HG02840 (cell line): Measurements from ENCODE around the gene PCGF1.

Experiments used
- ATAC-seq: cut with Tn5 transposase; IDR thresholded peaks from one replicate; pipeline ENCODE4 v1.9.1; 2021; ENCODE audit warnings: mild to moderate bottlenecking, moderate library complexity, moderate number of reproducible peaks; ENCODE audit not compliant: unreplicated experiment, low FRiP score

The PCGF1 gene

DNA sequence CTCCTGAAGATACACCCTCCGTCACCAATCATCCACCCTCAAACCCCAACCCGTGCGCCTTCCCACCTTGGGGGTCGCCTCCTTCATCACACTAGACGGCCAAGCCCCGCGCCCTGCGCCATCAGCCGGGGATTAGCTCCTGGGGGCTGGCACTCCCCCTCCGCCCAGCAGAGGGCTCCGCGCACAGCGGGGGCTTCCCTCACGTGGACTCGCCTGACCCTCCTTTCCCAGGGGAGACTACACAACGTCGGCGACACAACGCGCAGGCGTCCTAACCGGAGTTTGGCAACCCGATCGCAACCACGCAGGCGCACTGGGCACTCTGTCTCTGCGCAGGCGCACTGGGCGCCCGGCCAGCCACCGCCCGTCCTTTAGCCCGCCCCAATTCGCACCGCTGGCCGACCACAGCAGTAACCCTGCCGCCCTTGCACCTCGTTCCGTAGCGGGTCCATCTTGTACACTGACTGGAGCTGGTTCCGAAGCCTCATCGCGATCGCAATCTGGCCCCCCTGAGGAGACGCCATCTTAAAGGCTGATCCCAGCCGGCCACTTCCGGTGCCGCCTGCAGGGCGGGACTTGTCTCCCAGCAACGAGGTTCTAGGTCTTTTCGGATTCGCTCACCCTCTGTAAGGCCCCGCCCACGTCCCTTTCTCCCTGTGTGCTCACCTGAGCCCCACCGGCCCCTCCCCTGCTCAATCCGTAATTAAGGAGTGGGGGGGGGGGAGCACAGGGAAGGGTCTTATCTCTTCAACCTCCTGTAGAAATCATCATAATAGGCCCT lies at the start of gene PCGF1:
Gene PCGF1 (minus strand): TSS at position 551 of the 781 bp plus-strand sequence. CDS start 27 bp downstream, at position 524.
- ATAC-seq, result peak; percentile 92

DNA sequence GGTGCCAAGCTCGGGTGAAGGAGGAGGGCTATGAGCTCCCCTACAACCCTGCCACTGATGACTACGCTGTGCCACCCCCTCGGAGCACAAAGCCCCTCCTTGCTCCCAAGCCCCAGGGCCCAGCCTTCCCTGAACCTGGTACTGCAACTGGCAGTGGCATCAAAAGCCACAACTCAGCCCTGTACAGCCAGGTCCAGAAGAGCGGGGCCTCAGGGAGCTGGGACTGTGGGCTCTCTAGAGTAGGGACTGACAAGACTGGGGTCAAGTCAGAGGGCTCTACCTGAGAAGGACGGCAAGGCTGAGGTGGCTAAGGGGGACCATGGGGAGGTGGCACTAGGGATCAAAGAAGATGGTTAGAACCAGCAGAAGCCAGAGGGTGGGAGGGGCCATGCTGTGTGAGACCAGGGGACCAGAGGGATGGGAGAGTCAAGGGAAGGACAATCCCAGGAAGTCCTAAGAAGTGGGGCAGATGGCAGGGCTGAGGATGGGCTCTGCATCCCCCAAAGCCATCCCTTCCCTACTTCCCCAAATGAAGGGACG lies 49.4 kb upstream of the PCGF1 start:
- no peak for ATAC-seq

DNA sequence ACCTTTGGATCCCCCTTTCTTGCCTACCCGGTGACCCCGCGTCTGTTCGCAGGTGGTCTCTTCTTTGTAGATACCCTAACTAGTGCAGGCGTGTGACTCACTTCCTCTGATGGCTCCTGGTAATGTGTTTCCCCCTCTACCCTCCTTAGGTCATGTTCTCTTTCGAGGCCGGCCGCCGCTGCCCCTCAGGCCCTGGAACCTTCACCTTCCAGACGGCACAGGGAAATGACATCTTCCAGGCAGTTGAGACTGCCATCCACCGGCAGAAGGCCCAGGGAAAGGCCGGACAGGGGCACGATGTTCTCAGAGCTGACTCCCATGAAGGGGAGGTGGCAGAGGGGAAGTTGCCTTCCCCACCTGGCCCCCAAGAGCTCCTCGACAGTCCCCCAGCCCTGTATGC lies 48.7 kb upstream of the PCGF1 start:
- no peak for ATAC-seq

DNA sequence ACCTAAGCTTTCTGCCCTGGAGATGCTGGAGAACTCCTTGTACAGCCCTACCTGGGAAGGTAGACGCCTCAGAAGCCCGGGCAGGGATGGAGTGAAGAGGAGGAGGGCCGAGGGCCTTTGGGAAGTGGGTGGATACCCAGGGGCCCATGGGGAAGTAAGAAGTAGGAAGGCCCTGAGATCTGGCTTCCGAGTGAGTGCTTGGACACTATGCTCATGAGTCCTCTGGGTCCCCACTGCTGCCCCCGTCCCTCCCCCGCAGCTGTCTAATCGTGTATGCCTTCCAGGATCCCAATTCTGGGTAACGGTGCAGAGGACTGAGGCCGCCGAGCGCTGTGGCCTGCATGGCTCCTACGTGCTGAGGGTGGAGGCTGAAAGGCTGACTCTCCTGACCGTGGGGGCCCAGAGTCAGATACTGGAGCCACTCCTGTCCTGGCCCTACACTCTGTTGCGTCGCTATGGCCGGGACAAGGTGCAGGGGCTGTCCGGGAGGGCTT lies 48.2 kb upstream of the PCGF1 start:
- no peak for ATAC-seq

DNA sequence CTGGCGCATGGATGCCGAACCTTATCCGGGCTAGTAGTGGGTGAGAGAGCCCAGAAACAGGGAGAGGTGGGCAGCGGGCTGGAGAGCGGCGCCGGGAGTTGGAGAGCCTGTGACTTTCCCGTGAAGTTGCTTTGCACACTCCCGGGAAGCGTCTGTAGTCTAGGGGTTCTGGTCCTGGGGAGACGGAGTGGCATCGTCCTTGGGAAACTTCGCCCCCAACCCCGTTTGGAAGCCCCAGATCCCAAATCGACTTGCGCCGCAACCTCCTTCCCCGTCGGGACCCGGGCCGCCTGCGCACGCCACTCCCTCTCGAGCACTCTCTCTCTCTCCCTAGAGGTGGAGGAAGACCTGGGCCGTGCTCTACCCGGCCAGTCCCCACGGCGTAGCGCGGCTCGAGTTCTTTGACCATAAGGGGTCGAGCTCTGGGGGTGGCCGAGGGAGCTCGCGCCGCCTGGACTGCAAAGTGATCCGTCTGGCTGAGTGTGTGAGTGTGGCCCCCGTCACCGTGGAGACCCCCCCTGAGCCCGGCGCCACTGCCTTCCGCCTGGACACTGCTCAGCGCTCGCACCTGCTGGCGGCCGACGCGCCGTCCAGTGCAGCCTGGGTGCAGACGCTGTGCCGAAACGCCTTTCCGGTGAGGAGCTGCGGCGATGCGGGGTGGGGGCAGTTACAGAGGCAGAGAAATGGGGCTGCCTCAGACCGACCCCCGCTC lies 47.5 kb upstream of the PCGF1 start:
- peak; percentile 40 for ATAC-seq

DNA sequence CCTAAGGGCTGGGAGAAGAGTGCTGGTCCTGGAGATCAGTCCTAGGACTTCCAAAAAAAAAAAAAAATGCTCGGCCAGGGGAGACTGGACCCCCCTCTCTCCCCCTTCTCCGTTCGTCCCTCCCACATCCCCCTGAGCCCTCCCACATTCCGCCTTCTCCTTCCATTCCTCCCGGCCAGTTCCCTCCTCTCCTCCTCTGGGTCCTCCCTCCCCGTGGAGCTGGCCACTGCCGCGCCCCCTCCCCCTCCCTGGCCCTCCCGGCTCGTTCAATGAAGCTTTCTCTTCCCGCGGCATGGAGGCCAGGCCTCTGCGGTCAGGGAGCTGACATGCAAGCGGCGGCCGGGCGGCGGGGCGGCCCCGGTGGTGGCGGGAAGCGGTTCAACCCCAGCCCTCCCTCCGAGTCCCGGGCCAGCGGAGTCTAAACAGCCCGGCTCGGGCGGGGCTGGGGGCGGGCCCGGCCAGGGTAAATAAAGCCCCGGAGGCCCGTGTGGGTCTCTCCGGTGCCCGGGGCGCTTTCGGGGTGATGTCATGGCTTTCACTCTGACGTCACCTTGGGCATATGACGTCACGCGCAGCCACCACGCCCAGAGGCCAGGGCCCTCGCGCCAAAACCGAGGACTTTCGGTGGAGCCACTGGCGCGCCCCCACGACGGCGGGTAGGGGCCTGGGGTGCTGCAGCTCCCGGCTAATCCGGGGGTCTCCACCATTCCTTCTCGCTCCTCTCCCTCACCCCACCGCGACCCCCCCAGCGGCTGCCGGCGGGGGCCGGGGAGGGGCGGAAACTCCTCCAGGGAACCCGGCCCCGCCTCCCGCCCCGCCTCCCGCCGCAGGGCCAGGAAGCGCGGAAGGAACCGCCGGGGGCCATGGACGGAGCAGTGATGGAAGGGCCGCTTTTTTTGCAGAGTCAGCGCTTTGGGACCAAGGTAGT lies 46.7 kb upstream of the PCGF1 start, which contains the start of the genes DOK1 and LOXL3:
Gene DOK1 (plus strand): TSS at position 829 of the 928 bp plus-strand sequence. CDS start 35 bp downstream, at position 864.
Gene LOXL3 (minus strand): TSS at position 51 of the 928 bp plus-strand sequence. CDS start 1,308 bp downstream, outside the sequence.
- peak; percentile 54 for ATAC-seq

DNA sequence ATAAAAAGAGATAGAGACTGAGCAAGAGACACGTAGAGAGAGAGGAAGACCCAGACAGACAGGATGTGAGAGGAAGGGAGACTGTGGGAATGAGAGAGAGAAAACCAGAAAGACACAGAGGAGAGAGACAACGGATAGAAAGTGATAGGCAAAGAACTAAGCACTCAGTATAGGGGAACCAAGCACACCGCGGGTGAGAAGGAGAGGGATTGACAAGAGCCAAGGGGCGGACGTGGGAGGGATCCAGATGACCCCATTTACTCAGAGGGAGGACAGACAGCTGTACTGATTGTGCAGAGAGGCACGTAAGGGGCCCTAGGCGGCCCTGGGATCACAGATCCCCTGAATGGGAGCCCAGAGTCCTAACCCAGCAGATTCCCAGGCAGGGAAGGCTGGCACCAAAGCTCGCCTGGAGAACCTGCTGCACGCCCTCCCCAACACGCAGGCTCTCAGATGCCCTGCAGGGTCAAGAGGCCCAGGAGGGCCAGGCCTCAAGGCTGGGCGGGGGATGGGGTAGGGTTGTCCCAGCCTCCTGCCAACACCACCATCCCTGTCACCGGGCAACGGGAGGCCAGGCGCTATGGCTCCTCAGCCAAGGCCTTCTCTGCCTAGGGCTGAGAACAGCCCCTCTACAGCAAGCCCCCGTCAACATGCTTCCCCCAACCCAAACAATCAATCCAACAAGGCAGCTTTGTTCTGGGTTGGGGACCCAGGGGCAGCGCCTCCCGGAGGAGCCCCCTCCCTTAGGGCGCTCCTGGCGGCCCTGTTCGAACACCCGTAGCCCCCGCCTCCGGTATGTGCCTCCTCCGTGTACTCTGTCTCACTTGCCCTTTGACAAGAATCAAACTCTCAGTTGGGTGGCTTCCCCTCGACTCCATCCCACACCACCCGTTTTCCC lies 45.7 kb upstream of the PCGF1 start:
- ATAC-seq, result no peak

DNA sequence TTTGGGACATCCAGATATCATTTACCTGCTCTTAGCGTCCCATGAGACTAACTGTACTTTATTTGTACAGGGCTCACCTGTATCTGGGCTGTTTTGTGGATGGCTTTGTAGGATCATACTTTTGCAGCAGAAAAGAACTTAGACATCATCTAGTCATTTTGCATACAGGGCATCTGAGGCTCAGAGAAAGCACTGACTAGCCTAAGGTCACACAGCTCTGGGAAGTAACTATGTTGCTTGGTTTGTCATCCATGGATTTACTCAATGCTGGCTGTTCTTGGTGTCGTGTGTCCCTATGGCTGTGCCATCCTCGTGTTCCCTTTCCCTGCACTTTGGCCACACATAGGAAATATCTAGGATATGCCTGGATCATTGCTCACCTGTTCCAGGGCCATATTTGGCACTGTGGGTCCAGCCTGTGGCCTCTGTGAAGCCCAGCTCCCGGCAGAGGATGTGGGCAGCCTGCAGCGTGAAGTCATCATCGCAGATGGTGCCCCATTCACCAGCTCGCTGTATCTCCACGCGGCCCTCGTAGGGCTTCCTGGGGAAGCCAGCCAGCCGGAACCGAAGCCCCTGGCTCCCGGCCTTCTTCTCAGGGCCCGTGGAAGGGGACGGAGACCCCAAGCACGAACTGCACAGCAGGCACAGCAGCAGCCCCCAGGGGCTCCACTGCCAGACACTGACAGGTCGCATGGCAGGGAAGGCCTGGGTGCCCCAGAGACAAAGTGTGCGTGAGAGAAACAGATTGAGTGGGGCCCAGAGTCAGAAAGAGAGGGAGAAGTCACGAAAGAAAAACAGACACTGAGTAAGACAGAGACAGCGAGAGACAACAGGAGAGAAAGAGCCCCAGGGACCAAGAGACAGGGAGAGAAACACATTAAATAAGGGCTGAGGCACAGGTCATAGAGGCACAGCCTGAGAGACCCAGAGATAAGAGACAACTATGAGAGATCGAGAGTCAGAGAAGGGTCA lies 44.7 kb upstream of the PCGF1 start:
- ATAC-seq, result no peak

DNA sequence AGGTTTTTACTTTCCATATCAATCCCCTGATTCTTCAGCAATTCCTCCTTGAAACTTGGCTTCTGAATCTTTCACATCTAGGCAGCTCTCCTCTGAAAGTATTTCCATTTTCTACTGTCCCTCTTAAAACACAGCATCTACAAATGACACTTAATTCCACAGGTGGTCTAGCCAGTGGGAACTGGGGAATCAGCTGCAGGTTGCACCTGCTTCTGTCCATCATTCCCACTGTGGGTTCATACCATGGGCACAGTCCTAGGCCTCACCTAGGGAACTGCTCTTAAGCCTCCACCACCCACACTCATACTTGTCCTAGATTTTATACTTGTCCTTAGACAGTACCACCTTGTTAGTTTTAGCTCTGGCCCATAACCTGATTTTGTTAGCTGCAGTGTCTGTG lies 44.0 kb upstream of the PCGF1 start:
- no peak for ATAC-seq

DNA sequence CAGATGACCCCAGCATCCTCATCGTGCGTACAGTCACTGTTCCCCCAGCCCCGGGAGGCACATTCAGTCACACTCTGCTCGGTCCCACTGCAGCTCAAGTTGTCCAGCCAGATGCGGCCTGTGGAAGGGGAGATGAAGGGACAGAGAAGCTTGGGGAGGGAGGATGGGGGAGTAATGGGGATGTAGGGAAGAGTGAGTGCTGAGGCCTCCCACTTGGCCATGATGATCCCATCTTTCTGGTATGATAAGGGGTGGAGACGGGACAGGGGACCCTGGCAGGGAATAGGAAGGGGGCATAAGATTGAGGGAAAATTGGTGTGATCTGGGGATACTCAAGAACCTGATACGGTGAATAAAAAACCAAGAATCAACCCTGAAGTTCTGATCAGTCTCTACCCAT lies 42.7 kb upstream of the PCGF1 start:
- no peak for ATAC-seq

DNA sequence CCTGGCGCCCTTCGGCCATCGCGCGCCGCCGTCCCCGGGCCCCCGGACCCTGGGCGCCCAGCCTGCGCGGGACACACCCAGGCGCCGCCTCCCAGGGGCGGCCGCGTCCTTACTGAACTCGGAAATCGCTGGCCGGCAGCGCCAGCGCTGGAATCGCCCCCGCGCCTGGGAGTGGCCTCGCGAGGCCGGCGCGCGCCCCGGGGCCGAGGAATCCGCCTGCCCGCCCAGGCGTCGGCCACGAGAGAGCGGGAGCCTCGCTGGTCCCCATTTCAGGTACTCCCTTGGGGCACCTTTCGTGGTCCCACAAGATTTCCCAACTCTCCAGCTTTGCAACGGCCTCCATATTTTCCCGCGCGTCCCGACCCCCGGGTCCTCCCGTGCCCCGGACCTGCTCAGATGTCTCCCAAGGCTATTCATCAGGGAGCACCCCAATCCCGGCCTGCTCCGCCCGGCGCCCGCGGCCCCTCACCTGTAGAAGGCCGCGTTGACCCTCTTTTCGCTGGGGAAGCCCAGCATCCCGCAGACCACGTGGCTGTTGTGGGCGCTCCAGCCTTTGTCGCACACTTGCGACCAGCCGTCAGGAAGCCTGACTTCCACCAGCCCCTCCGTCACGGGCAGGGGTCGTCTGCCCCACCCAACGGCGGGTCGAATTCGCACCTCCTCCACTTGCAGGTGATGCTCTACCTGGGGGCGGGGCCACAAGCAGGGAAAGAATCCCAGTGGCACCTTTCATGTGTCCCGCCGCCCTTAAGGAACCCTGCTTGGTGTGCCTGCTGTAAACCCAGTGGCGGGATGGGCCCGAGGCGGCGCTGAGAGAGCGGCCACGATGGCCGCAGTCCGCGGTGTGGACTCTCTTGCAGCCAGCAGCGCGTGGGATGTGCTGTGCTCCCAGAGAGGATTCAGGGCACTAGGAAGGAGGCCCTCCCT lies 41.7 kb upstream of the PCGF1 start:
- no peak for ATAC-seq

DNA sequence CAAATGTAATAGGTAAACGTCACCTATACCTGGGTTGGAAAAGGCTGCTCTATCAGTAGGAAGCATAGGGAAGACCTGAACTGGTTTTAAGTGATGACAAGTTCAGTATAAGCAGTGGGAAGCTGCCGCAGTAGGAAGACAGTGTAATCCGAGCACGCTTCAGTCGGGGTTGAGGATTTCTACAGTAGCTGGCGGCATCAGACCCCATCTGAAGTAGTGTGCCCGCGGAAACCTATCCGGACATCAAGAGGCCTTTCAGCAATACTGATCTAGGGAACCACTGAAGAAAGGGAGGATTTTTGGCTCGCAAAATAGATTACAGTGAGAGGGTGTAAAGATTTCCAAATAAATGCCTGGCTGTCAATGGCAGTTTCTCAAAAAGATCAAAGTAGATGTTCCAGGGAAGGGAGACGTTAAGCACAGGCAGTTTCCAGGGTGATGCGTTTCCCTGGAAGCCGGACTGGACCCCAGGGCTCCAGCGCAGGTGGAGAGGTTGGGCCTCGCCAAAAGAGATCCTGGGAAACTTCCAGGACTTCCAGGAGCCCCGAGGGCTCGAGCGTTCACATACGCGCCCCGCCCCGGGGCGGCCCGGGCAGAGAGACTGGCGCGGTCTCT lies 40.9 kb upstream of the PCGF1 start:
- ATAC-seq, result no peak

DNA sequence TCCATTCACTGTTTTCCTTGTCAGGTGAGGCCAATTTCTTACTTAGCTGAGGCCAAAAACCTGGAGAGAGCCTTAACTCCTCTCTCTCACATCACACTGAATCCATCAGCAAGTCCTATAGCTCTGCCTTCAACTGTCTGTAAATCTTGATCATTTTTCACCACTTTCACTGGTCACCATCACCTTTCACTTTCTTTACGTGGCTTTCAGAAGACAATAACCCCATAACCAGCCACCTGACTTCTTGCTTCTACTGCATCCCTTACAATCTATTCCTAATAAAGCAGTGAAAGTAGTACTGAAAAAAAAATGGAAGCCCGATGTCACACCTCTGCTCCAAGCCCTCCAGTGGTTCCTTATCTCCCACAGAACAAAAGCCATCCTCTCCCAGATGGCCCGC lies 38.5 kb upstream of the PCGF1 start:
- no peak for ATAC-seq

DNA sequence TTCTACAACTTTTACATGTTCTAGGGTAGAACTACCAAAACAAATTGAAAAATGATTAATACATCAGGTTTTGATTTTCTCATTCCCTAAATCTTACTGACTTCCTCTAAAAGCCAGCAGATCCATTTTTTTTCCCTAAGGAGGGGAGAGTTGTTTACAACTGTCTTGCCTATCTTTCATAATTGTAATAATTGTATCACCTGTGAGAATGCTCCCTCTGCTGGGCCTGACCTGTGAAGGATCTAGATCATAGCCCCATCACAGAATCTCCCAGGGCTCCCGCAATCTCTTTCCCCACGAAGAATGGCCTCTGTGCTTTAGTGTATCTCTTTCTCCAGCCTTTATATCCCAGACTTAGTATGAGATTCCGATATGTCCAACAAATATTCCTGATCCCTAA lies 37.1 kb upstream of the PCGF1 start:
- ATAC-seq, result no peak

DNA sequence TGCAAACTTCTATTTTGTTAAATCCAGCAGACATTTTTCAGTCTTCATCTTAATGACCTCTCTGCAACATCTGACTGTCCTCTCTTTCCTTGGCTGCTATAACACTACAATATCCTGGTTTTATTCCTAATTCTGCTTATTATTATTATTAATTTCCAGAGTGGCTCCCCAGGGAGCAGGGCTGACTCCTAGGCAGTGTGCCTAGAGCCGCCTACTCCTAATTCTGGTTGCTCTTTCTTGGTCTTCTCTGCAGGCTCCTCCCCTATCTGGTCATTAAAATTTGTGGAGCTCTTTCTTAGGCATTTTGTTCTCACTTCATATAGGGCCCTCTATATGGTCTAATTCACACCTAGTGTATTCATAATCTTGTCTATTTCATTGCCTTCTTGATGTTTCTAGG lies 35.5 kb upstream of the PCGF1 start:
- ATAC-seq, result no peak

DNA sequence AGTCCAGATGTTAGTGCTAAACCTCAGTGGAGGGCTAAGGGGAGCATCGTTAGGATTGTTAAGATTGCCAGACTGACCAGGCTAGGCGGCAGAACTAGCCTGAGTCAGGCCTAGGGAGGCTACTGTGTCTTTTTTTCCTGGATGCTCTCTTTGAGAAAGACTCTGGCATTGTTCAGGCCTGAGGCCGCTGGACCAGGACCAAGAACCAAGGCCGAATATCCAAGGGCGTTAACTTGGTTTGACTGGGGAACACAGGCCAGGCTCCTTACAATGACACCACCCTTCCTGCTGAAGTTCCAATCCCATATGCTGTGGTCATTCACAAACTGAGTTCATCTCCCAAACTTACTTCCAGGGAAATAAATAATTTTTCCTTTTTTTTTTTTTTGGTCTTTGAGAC lies 32.8 kb upstream of the PCGF1 start:
- ATAC-seq, result no peak
